ENCODE results near the gene NUDT3.

DNA sequence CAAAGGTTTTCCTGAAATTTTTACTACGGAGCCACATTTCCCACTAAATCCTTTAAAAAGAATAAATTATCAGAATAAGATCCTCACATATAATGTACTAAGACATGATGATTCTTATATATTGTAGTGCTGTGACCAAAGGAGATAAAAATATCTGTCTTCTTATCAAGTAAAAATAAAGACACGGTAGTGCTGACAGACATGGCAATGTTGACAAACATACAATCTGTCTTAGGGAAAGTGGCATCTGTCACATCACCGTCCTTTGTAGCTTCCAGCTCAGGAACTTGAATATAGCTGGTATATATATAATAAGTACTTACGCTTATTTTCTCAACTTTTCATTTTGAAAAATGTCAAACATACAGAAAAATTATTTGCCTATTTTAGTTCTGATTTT, 66.8 kb downstream of the NUDT3 start:
- TF ChIP-seq POLR2A (IDR thresholded peaks at IDR 0.05): no peak
- TF ChIP-seq, protein P1, sequence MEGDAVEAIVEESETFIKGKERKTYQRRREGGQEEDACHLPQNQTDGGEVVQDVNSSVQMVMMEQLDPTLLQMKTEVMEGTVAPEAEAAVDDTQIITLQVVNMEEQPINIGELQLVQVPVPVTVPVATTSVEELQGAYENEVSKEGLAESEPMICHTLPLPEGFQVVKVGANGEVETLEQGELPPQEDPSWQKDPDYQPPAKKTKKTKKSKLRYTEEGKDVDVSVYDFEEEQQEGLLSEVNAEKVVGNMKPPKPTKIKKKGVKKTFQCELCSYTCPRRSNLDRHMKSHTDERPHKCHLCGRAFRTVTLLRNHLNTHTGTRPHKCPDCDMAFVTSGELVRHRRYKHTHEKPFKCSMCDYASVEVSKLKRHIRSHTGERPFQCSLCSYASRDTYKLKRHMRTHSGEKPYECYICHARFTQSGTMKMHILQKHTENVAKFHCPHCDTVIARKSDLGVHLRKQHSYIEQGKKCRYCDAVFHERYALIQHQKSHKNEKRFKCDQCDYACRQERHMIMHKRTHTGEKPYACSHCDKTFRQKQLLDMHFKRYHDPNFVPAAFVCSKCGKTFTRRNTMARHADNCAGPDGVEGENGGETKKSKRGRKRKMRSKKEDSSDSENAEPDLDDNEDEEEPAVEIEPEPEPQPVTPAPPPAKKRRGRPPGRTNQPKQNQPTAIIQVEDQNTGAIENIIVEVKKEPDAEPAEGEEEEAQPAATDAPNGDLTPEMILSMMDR (IDR thresholded peaks at IDR 0.05): no peak
